Activated T-helper 1 cell treated with Interleukin-2 at 50 U/mL for 16 hours (primary cell): ENCODE measurements around the gene BICD2.
"Not testable (repeated sequence)": the region's sequence is repeated elsewhere in the genome, so short reads cannot be mapped to it uniquely, and the experiment has no call there.

ENCODE experiments used
- DNase-seq: peaks from one replicate; pipeline ENCODE4 v3.0.0-alpha.2; 2020; ENCODE audit warnings: low read depth

BICD2 gene

DNA sequence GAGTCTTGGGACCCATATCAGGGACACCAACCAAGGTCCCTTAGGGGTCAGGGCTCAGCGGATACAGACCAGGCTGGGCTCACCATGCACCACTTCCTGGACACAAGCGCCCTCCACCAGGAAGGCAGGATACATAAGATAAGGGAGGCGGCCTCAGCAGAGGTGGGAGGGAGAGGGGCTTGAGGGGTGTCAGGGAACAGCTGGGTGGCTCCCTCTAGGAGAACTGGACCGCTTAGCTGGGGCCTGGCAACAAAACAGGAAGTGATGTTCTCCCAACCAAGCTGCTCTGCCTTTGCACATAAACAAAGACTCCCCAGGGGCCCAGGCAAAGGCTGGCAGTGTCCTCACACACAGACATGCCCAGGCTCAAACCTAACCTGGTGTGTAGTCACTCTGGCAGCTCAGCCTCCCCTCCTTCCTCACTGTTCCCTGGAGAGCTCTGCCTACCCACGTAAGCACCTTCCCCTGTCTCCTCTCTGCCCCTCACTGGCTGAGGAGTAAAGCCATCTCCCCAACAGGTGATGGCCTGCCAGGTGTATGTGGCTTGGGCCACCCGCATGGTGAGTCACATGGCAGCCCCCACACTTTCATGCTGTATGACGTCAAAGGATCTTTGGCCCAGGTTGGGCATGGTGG lies 5.8 kb upstream of the BICD2 start:
- DNase-seq = no peak

DNA sequence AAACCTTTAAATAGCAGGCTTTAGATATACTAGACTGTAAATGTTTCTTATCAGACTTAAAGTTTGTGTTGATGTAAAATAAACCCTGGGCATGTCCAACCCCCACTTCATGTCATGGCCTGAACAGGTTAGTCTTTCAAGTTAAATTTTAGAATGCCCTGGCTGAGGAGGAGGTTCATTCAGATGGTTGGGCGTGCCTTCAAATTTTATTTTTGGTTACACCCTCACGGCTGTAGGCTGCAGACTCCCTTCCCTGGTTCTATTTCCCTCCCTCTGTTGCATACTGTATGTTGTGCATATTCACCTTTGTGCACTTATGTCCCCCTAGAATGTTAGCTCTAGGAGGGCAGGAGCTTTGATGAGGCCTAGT lies 5.3 kb upstream of the BICD2 start:
- DNase-seq = no peak

DNA sequence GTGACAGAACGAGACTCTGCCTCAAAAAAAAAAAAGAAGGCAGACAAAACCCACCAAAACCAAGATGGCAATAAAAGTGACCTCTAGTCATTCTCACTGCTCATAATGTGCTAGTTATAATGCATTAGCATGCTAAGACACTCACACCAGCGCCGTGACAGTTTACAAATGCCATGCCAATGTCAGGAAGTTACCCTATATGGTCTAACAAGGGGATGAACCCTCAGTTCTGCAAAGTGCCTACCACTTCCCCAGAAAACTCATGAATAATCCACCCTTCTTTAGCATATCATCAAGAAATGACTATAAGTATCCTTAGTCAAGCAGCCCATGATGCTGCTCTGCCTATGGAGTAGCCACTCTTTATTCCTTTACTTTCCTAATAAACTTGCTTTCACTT lies 4.7 kb upstream of the BICD2 start:
- no peak for DNase-seq

DNA sequence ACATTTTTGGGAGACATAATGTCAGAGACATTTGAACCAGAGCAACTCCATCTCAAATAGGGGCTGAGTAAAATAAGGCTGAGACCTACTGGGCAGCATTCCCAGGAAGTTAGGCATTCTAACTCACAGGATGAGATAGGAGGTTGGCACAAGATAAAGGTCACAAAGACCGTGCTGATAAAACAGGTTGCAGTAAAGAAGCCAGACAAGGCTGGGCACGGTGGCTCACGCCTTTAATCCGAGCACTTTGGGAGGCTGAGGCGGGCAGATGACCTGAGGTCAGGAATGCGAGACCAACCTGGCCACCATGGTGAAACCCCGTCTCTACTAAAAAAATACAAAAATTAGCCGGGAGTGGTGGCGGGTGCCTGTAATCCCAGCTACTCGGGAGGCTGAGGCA lies 4.2 kb upstream of the BICD2 start:
- DNase-seq = not testable (repeated sequence)

DNA sequence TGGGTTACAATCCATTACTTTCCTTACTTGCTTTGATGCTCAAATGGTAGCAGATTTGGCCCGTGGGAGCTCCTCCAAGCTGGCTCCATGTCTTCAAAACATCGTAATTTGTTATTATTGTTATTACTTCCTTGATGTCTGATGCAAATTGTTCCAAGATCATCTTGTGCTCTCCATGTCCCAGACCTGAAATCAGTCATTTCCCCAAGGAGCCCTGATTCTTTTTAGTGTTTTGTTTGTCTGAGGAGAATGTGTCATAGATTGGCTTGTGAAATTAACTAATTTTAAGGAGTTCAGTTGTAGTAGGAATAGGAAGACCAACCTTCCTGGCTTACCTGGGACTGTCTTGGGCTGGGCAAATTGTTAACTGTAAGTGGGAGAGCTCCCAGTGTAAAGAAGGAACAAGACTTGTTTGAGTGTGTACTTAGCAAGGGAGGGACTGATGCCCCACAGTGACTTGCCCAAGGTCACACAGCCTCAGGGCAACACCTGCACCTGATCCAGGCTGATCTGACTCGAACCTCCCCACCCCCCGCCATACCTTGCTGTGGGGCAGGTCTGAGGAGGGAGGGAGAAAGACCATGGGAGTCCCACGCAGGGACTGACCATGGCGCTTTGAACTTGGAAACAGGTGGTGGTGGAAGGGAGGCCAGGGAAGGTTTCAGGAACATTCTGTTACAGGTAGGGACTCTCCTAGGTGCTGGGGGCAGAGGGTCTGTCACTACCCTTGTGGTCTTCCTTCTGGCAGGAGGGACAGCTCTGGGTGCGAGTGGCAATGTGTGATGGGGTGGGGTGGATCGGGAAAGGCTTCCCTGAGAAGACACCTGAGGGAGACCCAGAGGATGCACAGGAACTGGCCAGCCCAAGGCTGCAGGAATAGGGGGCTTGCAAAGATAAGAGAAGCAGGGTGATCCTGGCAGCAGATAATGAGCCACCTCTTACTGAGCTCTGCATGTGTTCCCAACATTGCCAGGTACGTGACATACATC lies 2.7 kb upstream of the BICD2 start:
- no peak for DNase-seq

DNA sequence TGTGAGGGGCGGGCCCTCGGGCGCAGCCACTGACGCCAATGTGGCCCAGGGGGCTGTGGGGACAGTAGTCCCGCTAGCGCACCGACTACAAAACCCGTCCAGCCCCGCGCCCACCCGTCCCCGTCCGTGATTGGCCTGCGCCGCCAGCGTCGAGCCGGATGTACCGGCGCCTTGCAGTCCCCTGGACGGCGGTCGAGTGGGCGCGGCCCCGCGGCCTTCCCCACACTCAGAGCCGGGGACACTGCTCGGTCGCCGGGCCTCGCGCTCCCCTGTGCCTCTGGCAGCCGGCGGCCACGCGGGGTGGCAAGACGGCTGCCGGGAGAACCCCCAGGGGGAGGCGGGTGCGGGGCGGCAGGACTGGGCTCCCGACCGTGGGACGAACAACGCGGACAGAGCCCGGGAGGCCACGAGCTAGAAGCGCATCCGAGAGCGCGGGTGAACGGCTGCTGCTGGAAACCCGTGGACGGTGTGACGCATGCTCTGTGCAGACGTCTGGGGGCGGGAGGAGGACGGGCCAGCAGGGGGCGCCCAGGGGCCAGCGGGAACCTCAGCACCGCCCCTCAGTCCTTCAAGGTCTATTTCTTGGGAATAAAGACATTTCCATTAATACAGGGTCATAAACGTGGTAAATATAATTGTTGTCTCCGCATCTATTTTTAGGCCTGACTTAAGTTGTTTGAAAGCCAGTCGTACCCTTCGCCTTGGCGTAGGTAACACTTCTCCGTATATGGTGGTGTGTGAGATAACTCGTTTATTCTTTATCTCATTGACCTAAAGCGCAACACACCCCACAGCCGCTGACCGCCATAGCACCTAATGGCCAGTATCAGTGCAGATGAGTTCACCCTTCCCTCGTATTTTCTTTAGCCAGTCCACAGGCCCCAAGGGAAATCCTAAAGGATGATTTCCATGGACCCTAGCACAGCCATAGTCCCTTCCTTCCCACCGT lies 629 bp upstream of the BICD2 start:
- peak; percentile 98 for DNase-seq

DNA sequence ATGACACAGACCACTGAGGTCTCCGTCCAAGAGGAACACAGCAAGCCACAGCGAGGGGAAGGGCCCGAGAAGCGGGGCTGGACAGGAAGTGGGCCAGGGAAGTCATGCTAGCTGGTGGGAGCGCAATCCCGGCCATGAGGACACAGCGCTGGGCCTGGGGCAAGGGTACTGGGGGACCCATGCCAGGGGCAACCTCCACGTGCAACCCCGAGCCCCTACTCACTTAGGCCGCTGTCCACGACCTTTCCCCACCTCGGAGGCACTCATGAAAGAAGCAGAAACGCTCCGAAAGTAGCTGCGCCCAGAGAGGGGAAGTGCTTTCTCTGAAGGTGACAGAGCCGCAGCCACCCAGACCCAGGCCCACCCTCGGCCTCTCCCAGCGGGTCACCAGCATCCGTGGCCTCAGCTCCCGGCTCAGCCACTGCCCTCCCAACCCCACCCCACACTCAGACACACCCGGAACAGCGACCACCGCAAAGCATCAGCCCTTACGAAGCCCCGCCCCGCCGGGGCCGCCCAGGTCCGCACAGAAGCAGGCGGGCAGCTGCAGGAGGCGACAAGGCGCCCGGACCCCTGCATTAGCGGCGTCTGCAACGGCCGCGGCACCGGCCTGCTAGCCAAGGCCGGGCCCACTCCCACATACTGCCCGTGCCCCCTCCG lies 782 bp downstream of the BICD2 start:
- peak; percentile 10 for DNase-seq

DNA sequence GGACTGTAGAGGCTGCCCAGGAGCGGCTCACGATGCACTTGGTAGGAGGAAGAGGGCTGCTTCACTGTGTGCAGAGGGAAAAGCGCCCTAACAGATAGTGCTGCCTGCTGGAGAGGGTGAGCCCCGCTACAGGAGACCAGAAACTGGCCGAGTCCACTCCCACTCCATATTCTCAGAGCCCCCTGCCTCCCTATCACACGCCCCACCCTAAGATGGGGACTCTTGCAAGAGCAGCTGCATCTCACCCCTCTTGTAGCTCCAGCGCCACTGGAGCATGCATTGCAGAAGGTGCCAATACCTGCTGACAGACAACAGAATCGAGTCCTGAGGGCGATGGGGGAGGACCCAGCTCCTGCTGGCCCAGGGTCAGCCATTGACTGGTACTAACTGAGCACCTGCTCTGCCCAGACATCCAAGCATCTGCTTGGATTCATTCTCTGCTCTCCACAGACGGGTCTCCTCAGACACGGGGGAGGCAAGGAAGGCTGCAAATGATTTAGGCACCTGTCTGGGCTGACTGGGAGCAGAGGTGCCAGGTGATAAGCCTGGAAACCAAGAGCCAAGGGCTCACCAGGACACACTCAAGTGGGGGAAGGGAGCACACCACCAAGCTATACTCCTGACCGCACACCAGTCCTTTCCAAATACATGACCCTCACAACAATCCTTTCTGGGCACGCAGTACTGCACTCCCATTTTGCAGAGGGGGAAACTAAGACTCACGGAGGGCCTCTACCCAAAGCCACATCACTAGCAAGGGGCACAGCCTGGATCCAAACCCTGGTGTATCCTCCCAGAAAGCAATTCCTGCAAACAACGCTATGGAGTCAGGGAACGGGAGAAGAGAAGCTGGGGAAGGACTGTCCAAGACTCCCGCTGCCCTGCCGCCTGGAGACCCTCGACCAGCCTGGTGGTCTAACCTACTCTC lies 1.6 kb downstream of the BICD2 start:
- DNase-seq = no peak

DNA sequence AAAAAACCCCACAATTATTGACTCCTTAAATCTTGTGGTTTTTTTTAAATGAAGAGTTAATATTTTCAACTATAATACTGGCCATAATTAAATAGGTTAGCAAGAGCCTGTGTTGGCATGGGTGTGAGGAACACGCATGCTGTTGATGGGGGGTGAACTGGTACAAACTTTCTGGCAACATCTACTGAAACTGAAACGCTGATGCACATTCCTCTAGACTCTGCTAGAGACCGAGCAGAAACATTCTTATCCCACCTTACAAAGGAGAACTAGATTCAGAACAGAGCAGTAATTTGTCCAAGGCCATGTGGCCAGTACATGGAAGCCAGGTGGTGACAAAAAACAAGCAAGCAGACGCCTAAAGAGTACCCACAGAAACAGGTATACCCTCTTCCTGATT lies 2.4 kb downstream of the BICD2 start:
- DNase-seq = no peak

DNA sequence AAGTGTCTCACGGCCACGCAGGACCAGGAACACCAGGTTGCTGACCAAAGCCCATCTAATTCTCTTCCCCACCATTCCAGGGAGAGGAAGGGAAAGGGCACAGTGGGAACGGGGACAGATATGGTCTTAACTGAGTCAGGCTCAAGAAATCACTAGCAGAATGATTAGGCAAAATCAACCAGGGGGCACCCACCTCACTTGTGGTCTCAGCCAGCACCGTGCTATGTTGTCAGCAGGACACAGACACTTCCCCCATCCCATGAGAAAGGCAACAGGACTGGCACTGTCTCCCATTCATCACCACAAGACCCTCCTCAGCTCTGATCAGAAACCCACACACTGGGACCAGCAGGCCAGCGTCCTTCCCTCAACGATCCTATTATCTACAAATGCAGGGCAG lies 2.9 kb downstream of the BICD2 start:
- no peak for DNase-seq

DNA sequence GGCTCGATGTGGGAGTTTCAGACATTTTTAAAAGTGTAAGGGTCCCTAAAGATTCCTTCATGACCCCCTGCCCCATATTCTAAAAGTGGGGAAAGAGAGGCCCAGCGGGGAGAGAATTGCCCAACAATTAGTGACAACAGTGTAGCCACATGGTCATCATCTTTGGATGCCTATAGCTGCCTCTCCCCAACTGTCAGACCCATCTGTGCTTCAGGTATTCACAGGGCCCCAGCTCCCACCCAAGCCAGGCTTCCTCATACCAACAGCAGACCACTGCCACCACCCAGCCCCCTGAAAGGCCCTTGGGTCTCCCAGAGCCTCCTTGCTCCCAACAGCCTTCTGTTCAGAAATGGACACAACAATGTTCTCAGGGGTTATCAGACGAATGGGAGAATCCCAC lies 4.1 kb downstream of the BICD2 start:
- no peak for DNase-seq

DNA sequence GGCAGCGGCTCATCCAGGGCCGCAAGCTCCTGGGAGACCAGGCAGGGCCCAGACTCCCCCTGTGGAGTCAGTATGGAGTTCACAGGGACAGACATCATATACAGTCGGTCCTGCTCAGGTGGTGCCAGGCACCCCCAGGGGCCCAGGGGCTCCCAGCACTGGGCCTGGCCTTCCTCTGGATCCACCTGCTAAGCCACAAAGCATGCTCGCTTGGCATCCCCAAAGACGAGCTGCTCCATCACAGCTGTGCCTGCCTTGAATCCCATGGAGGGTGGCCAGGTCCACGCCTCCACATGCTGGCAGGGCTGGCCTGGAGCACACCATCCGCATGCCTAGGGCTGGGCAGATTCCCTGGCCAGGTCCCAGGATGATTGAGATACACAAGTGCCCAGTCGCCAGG lies 4.6 kb downstream of the BICD2 start:
- no peak for DNase-seq

DNA sequence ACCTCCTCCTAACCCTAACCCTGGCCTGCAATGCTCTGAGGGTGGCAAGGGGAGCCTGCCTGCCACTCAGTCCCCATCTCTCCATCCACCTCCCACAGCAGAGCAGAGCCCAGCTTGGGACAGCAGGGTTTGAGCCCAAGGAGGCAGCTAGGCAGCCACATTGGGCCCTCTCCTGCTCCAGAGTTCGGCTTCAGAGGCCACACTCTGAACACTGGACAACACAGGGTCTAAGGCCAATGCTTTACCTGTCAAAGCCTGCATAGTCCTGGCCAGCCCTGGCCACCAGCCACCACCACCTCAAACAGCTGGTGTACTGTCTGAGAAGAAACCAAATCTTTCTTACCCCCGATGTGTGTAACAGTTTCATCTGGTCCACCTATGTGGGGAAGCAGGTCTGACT lies 5.2 kb downstream of the BICD2 start:
- no peak for DNase-seq

DNA sequence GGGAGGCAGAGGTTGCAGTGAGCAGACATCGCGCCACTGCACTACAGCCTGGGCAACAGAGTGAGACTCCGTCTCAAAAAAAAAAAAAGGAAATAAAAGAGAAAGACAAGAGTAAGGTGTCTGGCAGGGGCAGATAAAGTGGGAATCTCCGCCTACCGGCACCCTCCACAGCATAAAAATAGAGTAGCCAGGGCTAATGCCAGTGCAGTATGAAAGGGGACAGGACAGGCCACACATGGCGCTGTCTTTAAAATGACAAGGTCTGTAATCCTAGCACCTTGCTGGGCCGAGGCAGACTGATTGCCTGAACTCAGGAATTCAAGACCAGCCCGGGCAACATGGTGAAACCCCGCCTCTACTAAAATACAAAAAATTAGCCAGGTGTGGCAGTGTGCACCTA lies 7.8 kb downstream of the BICD2 start:
- no peak for DNase-seq

DNA sequence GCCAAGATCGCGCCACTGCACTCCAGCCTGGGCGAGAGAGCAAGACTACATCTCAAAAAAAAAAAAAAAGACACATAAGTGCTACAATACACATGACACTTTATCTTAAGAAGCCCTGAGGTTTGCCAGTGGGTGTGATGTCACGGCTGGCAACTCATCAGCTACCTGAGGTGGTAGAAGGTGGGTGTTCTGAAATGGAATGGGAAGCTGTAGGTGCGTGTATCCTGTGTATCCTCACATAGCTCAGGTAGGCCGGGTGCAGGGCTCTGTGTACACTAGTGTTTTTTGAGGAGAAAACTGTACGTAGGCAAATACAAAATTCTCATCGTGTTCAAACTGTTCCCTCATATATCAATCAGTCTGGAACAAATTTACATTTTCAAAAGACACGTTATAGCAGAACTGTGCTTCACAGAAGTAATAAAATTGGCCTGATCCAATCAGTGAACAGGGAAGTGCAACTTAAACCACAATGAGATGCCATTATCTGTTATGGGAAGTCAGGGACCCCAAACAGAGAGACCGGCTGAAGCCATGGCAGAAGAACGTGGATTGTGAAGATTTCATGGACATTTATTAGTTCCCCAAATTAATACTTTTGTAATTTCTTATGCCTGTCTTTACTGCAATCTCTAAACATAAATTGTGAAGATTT lies 10.4 kb downstream of the BICD2 start:
- DNase-seq = no peak

DNA sequence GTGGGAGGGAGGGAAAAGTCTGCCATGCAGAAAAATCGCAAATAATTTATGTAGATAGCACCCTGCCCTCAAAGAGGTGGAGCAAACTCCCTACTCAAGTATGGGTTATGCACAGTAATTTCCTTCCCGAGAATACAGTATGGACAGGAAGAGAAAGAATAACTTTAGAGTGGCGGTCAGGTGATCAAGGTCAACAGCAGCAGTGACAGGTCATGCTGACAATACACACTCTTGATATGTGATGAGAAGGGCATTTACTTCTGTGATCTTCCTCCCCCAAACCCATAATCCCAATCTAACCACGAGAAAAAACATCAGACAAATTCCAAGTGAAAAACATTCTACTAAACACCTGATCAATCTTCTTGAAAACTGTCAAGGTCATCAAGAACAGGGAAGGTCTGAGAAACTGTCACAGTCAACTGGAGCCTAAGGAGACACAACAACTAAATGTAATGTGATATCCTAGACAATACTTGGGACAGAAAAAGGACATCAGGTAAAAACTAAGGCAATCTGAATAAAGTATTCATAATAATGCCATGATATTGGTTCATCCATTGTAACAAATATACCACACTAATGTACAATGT lies 11.7 kb downstream of the BICD2 start:
- no peak for DNase-seq

DNA sequence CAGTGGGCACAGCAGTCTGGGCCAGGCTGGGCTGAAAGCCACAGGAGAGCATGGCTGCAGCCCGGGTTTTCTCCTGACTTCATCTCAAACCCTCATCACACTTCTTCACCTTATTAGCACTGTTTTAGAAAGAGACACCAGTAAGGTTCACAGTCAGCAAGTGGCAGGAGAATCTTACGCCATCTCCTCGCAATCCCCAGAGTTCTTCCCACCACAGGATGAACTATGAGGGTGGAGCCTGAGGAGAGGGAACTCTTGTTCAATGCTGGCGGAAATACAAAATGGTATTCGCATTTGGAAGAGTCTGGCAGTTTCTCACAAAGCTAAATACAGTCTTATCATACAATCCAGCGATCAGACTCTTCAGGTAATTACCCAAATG lies 14.7 kb downstream of the BICD2 start:
- no peak for DNase-seq

DNA sequence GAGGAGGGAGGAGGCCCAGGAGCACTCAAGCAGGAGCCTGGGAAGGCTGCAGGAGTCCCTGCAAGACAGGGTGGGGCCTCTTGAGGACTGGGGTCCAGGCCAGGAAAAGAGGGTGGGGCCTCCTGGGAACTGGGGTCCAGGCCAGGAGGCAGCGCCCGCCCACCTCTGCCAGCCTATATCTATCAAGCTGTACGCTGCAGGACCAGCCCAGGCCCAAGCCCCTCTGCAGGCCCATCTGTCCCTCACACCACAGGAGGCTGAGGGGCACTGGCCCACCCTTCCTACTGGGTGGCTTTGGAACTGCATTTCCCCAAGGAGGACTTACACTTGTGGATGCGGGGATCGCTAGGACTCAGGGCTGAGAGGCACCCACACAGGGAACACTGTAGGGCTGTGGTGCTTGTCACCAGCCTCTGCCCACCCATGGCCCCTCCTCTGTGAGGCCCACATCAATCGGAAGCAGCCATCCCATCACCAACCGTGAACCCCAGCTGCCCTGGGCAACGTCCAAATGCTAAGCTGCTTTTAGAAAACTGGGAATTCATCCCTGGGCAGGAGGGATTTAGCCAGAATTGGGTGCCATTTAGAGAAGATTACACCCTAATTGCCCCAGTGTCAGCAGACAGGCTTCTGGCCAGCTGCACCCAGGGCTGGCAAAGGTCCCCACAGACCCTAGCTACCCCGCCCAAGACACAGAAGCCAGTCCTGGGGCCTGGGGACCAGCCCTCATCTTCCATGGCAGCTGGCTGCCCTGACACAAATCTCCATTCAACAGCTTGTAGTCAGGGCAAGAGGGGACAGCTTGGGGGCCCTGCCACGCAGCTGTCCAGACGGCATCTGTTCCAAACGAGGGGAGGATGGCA lies 15.3 kb downstream of the BICD2 start:
- no peak for DNase-seq

DNA sequence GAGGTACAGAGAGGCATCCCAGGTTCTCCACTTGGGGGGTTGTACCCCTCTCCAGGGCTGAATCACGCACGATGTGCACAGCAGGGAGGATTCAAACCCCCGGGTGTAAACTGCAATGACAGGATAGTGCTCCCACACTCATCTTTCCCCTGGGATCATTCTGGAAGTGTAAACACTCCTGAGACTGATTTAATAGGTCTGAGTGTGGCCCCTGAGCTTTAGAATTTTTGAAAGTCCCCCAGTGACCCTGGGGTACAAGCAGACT lies 16.5 kb downstream of the BICD2 start:
- no peak for DNase-seq
